Urinary bladder (tissue), 4 donors: ENCODE data around the gene KCTD19. TPM values are rescaled to one million over a fixed set of nuclear protein-coding genes. Genes with fewer than 3 reads are reported as not detected.

Experiments used
- DNase-seq: peaks from one replicate; pipeline ENCODE4 v3.0.0-alpha.2; 2015; ENCODE audit errors: extremely low spot score
- H3K27ac ChIP-seq: one replicate; pipeline ENCODE4 v1.5.1; 2013; ENCODE audit warnings: low read depth, mild to moderate bottlenecking, moderate library complexity
- H3K36me3 ChIP-seq: one replicate; pipeline ENCODE4 v1.6.1; 2013; ENCODE audit warnings: mild to moderate bottlenecking, moderate library complexity; ENCODE audit not compliant: insufficient read depth
- H3K4me1 ChIP-seq: one replicate; pipeline ENCODE4 v1.6.1; 2013; ENCODE audit warnings: mild to moderate bottlenecking, moderate library complexity; ENCODE audit not compliant: insufficient read depth
- H3K4me3 ChIP-seq: one replicate; pipeline ENCODE4 v1.5.1; 2013; ENCODE audit warnings: low read depth, low read length
- WGBS: extraction: QIAGEN DNeasy Blood & Tissue Kit; methylation state at CpG from one replicate; pipeline ENCODE4 v1.1.7; 2013; 5-methylcytosine and 5-hydroxymethylcytosine counted together
- polyA plus RNA-seq: library from polyadenylated mRNA; stranded (reverse); fragments of 200-250 nt; gene quantifications from one replicate; pipeline ENCODE4 v1.2.3, GENCODE V29; 2013
- total RNA-seq: library from RNA; depleted of rRNA; stranded (reverse); fragments of >200 nt; gene quantifications from one replicate; pipeline ENCODE4 v1.2.3, GENCODE V29; 2014
- donor health status: healthy with polysubstance abuse.
- donor health status: healthy.

The KCTD19 gene
- total and polyA plus RNA-seq, 2 donors = 0.14 to 1.1 TPM

- H3K4me3 ChIP-seq = no peak overlapping the region
- no peak for DNase-seq
- no peaks in the 10 kb centered on the region for H3K4me1 ChIP-seq
Measured at GRCh38 chr16:67244387-67245185, 82.0 kb downstream of the KCTD19 start.

GRCh38 chr16:67243481-67243880, 83.1 kb downstream of the KCTD19 start:
- Histone ChIP-seq H3K4me1 (no peaks in the 10 kb centered on the region), H3K4me3 (no peak overlapping the region), H3K36me3 (no peaks in the 10 kb centered on the region), H3K27ac (no peak overlapping the region)
- WGBS = 82% methylated on average over 4 of the region's 4 CpGs
- no peak for DNase-seq

More at GRCh38 chr16:67244387-67245185, 82.0 kb downstream of the KCTD19 start:
- 33% methylated on average over 5 of the region's 5 CpGs for WGBS
- no peak overlapping the region for H3K27ac ChIP-seq
- H3K36me3 ChIP-seq = no peaks in the 10 kb centered on the region

GRCh38 chr16:67242138-67242730, 84.3 kb downstream of the KCTD19 start:
- no peaks in the 10 kb centered on the region for H3K36me3 ChIP-seq
- no peak overlapping the region for H3K27ac ChIP-seq
- no peak overlapping the region for H3K4me3 ChIP-seq
- no peak for DNase-seq
- 62% methylated on average over 4 of the region's 4 CpGs for WGBS
- H3K4me1 ChIP-seq = no peaks in the 10 kb centered on the region

- 69% methylated on average over 10 of the region's 10 CpGs for WGBS
- H3K27ac ChIP-seq = peak overlapping the region; percentile 44
- no peaks in the 10 kb centered on the region for H3K36me3 ChIP-seq
Measured at GRCh38 chr16:67241008-67241900, 85.3 kb downstream of the KCTD19 start.

GRCh38 chr16:67240506-67240905, 86.0 kb downstream of the KCTD19 start:
- H3K36me3 ChIP-seq = no peaks in the 10 kb centered on the region
- 77% methylated on average over 4 of the region's 4 CpGs for WGBS
- H3K4me3 ChIP-seq = no peak overlapping the region
- no peaks in the 10 kb centered on the region for H3K4me1 ChIP-seq
- H3K27ac ChIP-seq = no peak overlapping the region
- DNase-seq = no peak

More at GRCh38 chr16:67241008-67241900, 85.3 kb downstream of the KCTD19 start:
- Histone ChIP-seq H3K4me3 (no peak overlapping the region), H3K4me1 (no peaks in the 10 kb centered on the region)
- no peak for DNase-seq

Other genes with a start within 250 kb of the KCTD19 start
- gene PHAF1, start 216.8 kb downstream of the KCTD19 start, total RNA-seq = 22.8 TPM
- 11.0 TPM for gene PHAF1, start 216.8 kb downstream of the KCTD19 start, polyA plus RNA-seq
- 22.4 TPM for gene B3GNT9, start 175.7 kb downstream of the KCTD19 start, total RNA-seq
- 26.4 TPM for gene B3GNT9, start 175.7 kb downstream of the KCTD19 start, polyA plus RNA-seq
- 7.3 TPM for gene TRADD, start 166.8 kb downstream of the KCTD19 start, total RNA-seq
- 38.1 TPM for gene TRADD, start 166.8 kb downstream of the KCTD19 start, polyA plus RNA-seq
- 4.7 TPM for gene FBXL8, start 166.8 kb downstream of the KCTD19 start, total RNA-seq
- gene FBXL8, start 166.8 kb downstream of the KCTD19 start, polyA plus RNA-seq = 20.4 TPM
- 4.5 TPM for gene HSF4, start 162.0 kb downstream of the KCTD19 start, total RNA-seq
- 75.2 TPM for gene HSF4, start 162.0 kb downstream of the KCTD19 start, polyA plus RNA-seq
- 5.3 TPM for gene NOL3, start 156.2 kb downstream of the KCTD19 start, total RNA-seq
- gene NOL3, start 156.2 kb downstream of the KCTD19 start, polyA plus RNA-seq = 66.6 TPM
- gene MATCAP1, start 142.8 kb downstream of the KCTD19 start, total RNA-seq = 11.4 TPM
- gene MATCAP1, start 142.8 kb downstream of the KCTD19 start, polyA plus RNA-seq = 20.9 TPM
- 3.4 TPM for gene EXOC3L1, start 136.6 kb downstream of the KCTD19 start, total RNA-seq
- gene EXOC3L1, start 136.6 kb downstream of the KCTD19 start, polyA plus RNA-seq = 3.7 TPM
- 28.0 TPM for gene E2F4, start 134.6 kb downstream of the KCTD19 start, total RNA-seq
- gene E2F4, start 134.6 kb downstream of the KCTD19 start, polyA plus RNA-seq = 65.0 TPM
- 2.7 TPM for gene ELMO3, start 127.6 kb downstream of the KCTD19 start, total RNA-seq
- gene ELMO3, start 127.6 kb downstream of the KCTD19 start, polyA plus RNA-seq = 6.4 TPM
- gene TMEM208, start 99.6 kb downstream of the KCTD19 start, total RNA-seq = 12.6 TPM
- 54.4 TPM for gene TMEM208, start 99.6 kb downstream of the KCTD19 start, polyA plus RNA-seq
- gene FHOD1, start 79.3 kb downstream of the KCTD19 start, total RNA-seq = 7.5 TPM
- 16.4 TPM for gene FHOD1, start 79.3 kb downstream of the KCTD19 start, polyA plus RNA-seq
- 0.32 TPM for gene SLC9A5, start 77.8 kb downstream of the KCTD19 start, total RNA-seq
- 0.29 TPM for gene SLC9A5, start 77.8 kb downstream of the KCTD19 start, polyA plus RNA-seq
- 12.8 TPM for gene PLEKHG4, start 47.2 kb downstream of the KCTD19 start, total RNA-seq
- 5.8 TPM for gene PLEKHG4, start 47.2 kb downstream of the KCTD19 start, polyA plus RNA-seq
- gene LRRC36, start 74 bp upstream of the KCTD19 start, total RNA-seq = 2.1 TPM
- 0.19 TPM for gene LRRC36, start 74 bp upstream of the KCTD19 start, polyA plus RNA-seq
- 24.0 TPM for gene TPPP3, start 66.8 kb upstream of the KCTD19 start, total RNA-seq
- gene TPPP3, start 66.8 kb upstream of the KCTD19 start, polyA plus RNA-seq = 14.6 TPM
- 3.8 TPM for gene ZDHHC1, start 89.7 kb upstream of the KCTD19 start, total RNA-seq
- gene ZDHHC1, start 89.7 kb upstream of the KCTD19 start, polyA plus RNA-seq = 10.9 TPM
- gene HSD11B2, start 104.4 kb upstream of the KCTD19 start, total RNA-seq = 6.9 TPM
- 1.9 TPM for gene HSD11B2, start 104.4 kb upstream of the KCTD19 start, polyA plus RNA-seq
- gene ATP6V0D1, start 154.4 kb upstream of the KCTD19 start, total RNA-seq = 50.0 TPM
- gene ATP6V0D1, start 154.4 kb upstream of the KCTD19 start, polyA plus RNA-seq = 92.5 TPM
- gene AGRP, start 156.8 kb upstream of the KCTD19 start, total RNA-seq = not detected
- gene AGRP, start 156.8 kb upstream of the KCTD19 start, polyA plus RNA-seq = not detected
- 20.5 TPM for gene RIPOR1, start 202.1 kb upstream of the KCTD19 start, total RNA-seq
- 59.0 TPM for gene RIPOR1, start 202.1 kb upstream of the KCTD19 start, polyA plus RNA-seq
- 35.5 TPM for gene CTCF, start 235.8 kb upstream of the KCTD19 start, total RNA-seq
- 29.2 TPM for gene CTCF, start 235.8 kb upstream of the KCTD19 start, polyA plus RNA-seq